Spleen (tissue), 11 donors: ENCODE results near the gene AURKAIP1. TPM values are rescaled to one million over a fixed set of nuclear protein-coding genes. Genes with fewer than 3 reads are reported as not detected.

ENCODE experiments used
- DNase-seq: peaks from one replicate; pipeline ENCODE4 v3.0.0-alpha.2; 2020
- H3K27ac ChIP-seq, 8 donors: fragments of 200-600 bp; sonication (generic) in 7 of 8; 1 replicate in 4 of 8; 2 replicates in 4 of 8; pipeline versions ENCODE4 v1.5.0 to v1.8.0; 2016 to 2021; ENCODE audit warnings: inconsistent platforms in 4 of 8, mild to moderate bottlenecking in 4 of 8, moderate library complexity in 1 of 8
- H3K27me3 ChIP-seq, 7 donors: fragments of 200-600 bp; sonication (generic) in 6 of 7; replicated peaks in 1 of 7; 1 replicate in 4 of 7; 2 replicates in 3 of 7; pipeline versions ENCODE4 v1.5.0 to v1.8.0; 2016 to 2021; ENCODE audit warnings: inconsistent platforms in 3 of 7, mild to moderate bottlenecking in 1 of 7
- H3K36me3 ChIP-seq, 6 donors: fragments of 200-600 bp; sonication (generic) in 5 of 6; 1 replicate in 4 of 6; 2 replicates in 2 of 6; pipeline versions ENCODE4 v1.5.0 to v1.8.0; 2016 to 2021; ENCODE audit warnings: inconsistent platforms in 2 of 6
- H3K4me1 ChIP-seq, 6 donors: fragments of 200-600 bp; sonication (generic) in 5 of 6; 1 replicate in 3 of 6; 2 replicates in 3 of 6; pipeline versions ENCODE4 v1.5.0 to v1.8.0; 2016 to 2021; ENCODE audit warnings: inconsistent platforms in 3 of 6
- H3K4me3 ChIP-seq, 8 donors: fragments of 200-600 bp; sonication (generic) in 7 of 8; 1 replicate in 4 of 8; 2 replicates in 4 of 8; pipeline versions ENCODE4 v1.5.0 to v1.8.0; 2016 to 2021; ENCODE audit warnings: inconsistent platforms in 4 of 8, mild to moderate bottlenecking in 4 of 8, moderate library complexity in 2 of 8
- H3K9me3 ChIP-seq, 8 donors: fragments of 200-600 bp; sonication (generic) in 7 of 8; 1 replicate in 4 of 8; 2 replicates in 4 of 8; pipeline versions ENCODE4 v1.5.0 to v1.8.0; 2016 to 2021; ENCODE audit warnings: inconsistent platforms in 4 of 8
- CTCF ChIP-seq, 11 experiments: fragments of 200-600 bp in 7 of 11; fragments of 450-650 bp in 4 of 11; sonication (generic) in 4 of 11; IDR thresholded peaks in 8 of 11; conservative IDR thresholded peaks in 3 of 11; 1 replicate in 7 of 11; 2 replicates in 4 of 11; pipeline versions ENCODE4 v1.4.0 to v1.8.0; 2016 to 2021; ENCODE audit warnings: antibody characterized with exemption in 11 of 11, inconsistent platforms in 4 of 11, mild to moderate bottlenecking in 1 of 11
- POLR2A ChIP-seq, 3 donors: fragments of 450-650 bp; IDR thresholded peaks; one replicate each; pipeline ENCODE4 v1.5.1; 2017; ENCODE audit warnings: antibody characterized with exemption in 3 of 3, mild to moderate bottlenecking in 1 of 3
- POLR2AphosphoS5 ChIP-seq, 3 donors: sonication (generic); formaldehyde crosslinking; IDR thresholded peaks; one replicate each; pipeline ENCODE4 v1.5.1; 2017; ENCODE audit warnings: antibody characterized with exemption in 3 of 3
- WGBS, 5 donors: extraction: QIAGEN DNeasy Blood & Tissue Kit in 3 of 5; methylation state at CpG; one replicate each; pipeline versions ENCODE4 v1.1.5 to v1.1.7; 2013 to 2018; 5-methylcytosine and 5-hydroxymethylcytosine counted together
- intact Hi-C: fragments of 100-400 bp; cut with DNase I; formaldehyde crosslinking; loops from one replicate; pipeline ENCODE4 v1.15.0; 2023; ENCODE audit warnings: low total_unique reads
- polyA plus RNA-seq, 3 donors: library from polyadenylated mRNA; stranded (reverse); fragments of 200-250 nt; gene quantifications; one replicate each; pipeline ENCODE4 v1.2.1, GENCODE V29; 2013
- total RNA-seq, 7 donors: library from RNA; depleted of rRNA in 3 of 7; stranded (reverse); fragments of >200 nt in 3 of 7; fragmentation: NEBNext Ultra II Directional in 4 of 7; extraction: Animal tissue kit (Norgen Biotek cat#: 25700) in 4 of 7; gene quantifications; one replicate each; pipeline versions ENCODE4 v1.1.0 to v1.2.1, GENCODE V29; 2016 to 2021
- donor health status: healthy with polysubstance abuse.
- donor health status: DM: no; HTN: no; CAD: no; lungs with moderate emphysema.
- donor health status: DM: no; HTN: no; CAD: no.
- donor health status: Bipolar disorder and iron deficiency.
- donor health status: healthy.
- donor health status: DM: no; HTN: no; CAD: no.
- donor health status: DM: yes; HTN: yes; CAD: no.

Gene AURKAIP1
- total and polyA plus RNA-seq, 10 donors = 61.3 to 174 (median 80.0) TPM

GRCh38 chr1:1373815-1374588 lies 1.0 kb downstream of the AURKAIP1 start:
- TF ChIP-seq CTCF (IDR thresholded peaks at IDR 0.05 in 8 of 11, conservative IDR thresholded peaks at IDR 0.05 in 3 of 11) = no peak
- 55 to 79% (median 60%) methylated on average over 31 to 52 of the region's 52 CpGs for WGBS, 5 donors
- intact Hi-C loops = no loop called here
- no peaks in the 10 kb centered on the region for H3K9me3 ChIP-seq
- no peaks in the 10 kb centered on the region for H3K27me3 ChIP-seq
- H3K4me3 ChIP-seq = peak overlapping the region; percentile 83 to 97 (median 92)
- peak overlapping the region in 5 of 8 donors; percentile 93 to 98 (median 96) for H3K27ac ChIP-seq
- DNase-seq = peak; percentile 82
- H3K36me3 ChIP-seq = peaks cover 0 to 20% (median 9%) of the 10 kb centered on the region in 6 donors
- peaks cover 22 to 53% (median 46%) of the 10 kb centered on the region in 6 donors for H3K4me1 ChIP-seq

- peaks cover 0 to 20% (median 9%) of the 10 kb centered on the region in 6 donors for H3K36me3 ChIP-seq
- WGBS, 5 donors = 90 to 97% (median 91%) methylated on average over 20 to 26 of the region's 26 CpGs
- no peak for TF ChIP-seq CTCF (IDR thresholded peaks at IDR 0.05 in 8 of 11, conservative IDR thresholded peaks at IDR 0.05 in 3 of 11)
- no peak for TF ChIP-seq POLR2AphosphoS5 (IDR thresholded peaks at IDR 0.05)
- no peak for TF ChIP-seq POLR2A (IDR thresholded peaks at IDR 0.05)
- intact Hi-C loops = no loop called here
- H3K9me3 ChIP-seq = no peaks in the 10 kb centered on the region
- no peak overlapping the region for H3K27ac ChIP-seq
- no peaks in the 10 kb centered on the region for H3K27me3 ChIP-seq
- H3K4me3 ChIP-seq = peak overlapping the region in 3 of 8 donors; percentile 83 to 97 (median 83)
- DNase-seq = no peak
- H3K4me1 ChIP-seq = peaks cover 22 to 53% (median 46%) of the 10 kb centered on the region in 6 donors
Measured at GRCh38 chr1:1373051-1373814, 1.8 kb downstream of the AURKAIP1 start.

- intact Hi-C loops = no loop called here
- Histone ChIP-seq H3K9me3 (peaks cover 0 to 4% (median 0%) of the 10 kb centered on the region in 8 donors), H3K27me3 (no peaks in the 10 kb centered on the region), H3K27ac (peak overlapping the region in 3 of 8 donors; percentile 49 to 63 (median 58)), H3K36me3 (peaks cover 0 to 20% (median 9%) of the 10 kb centered on the region in 6 donors), H3K4me1 (peaks cover 22 to 53% (median 46%) of the 10 kb centered on the region in 6 donors), H3K4me3 (peak overlapping the region in 1 of 8 donors; percentile 43)
- DNase-seq = peak; percentile 93
- WGBS, 5 donors = 13 to 33% (median 29%) methylated on average over 19 to 26 of the region's 26 CpGs
- TF ChIP-seq POLR2A (IDR thresholded peaks at IDR 0.05) (no peak), CTCF (IDR thresholded peaks at IDR 0.05 in 8 of 11, conservative IDR thresholded peaks at IDR 0.05 in 3 of 11) (peak; percentile 77 to 98 (median 96)), POLR2AphosphoS5 (IDR thresholded peaks at IDR 0.05) (peak in 2 of 3 donors; percentile 49 to 73)
Measured at GRCh38 chr1:1371746-1372711, 3.0 kb downstream of the AURKAIP1 start.
